H9 (cell line): ENCODE data around the gene UBN1. TPM values are rescaled to one million over a fixed set of nuclear protein-coding genes. Genes with fewer than 3 reads are reported as not detected.

ENCODE experiments used
- DNase-seq: peaks from one replicate; pipeline ENCODE4 v3.0.0-alpha.2; 2017
- H2AFZ ChIP-seq: one replicate; pipeline ENCODE4 v1.6.1; 2013; ENCODE audit warnings: mild to moderate bottlenecking, low read length, control low read depth, moderate library complexity
- H2AK5ac ChIP-seq: 2 replicates; pipeline ENCODE4 v1.6.1; 2013; ENCODE audit warnings: low read length, control low read depth, mixed read lengths; ENCODE audit not compliant: insufficient read length
- H2BK120ac ChIP-seq: one replicate; pipeline ENCODE4 v1.6.1; 2013; ENCODE audit warnings: low read depth, mild to moderate bottlenecking, low read length, control low read depth, inconsistent platforms; ENCODE audit not compliant: poor library complexity, severe bottlenecking
- H2BK12ac ChIP-seq: 2 replicates; pipeline ENCODE4 v1.6.1; 2013; ENCODE audit warnings: low read length, control low read depth, mixed read lengths, low read depth; ENCODE audit not compliant: insufficient read length
- H2BK15ac ChIP-seq: 2 replicates; pipeline ENCODE4 v1.6.1; 2013; ENCODE audit warnings: low read depth, low read length, control low read depth
- H2BK20ac ChIP-seq: one replicate; pipeline ENCODE4 v1.6.1; 2013; ENCODE audit warnings: low read depth, mild to moderate bottlenecking, low read length, control low read depth, inconsistent platforms; ENCODE audit not compliant: poor library complexity, severe bottlenecking
- H2BK5ac ChIP-seq: 2 replicates; pipeline ENCODE4 v1.6.1; 2013; ENCODE audit warnings: low read length, control low read depth, mixed read lengths; ENCODE audit not compliant: insufficient read length
- H3K14ac ChIP-seq: 2 replicates; pipeline ENCODE4 v1.6.1; 2013; ENCODE audit warnings: low read length, control low read depth; ENCODE audit not compliant: insufficient read depth
- H3K18ac ChIP-seq: 2 replicates; pipeline ENCODE4 v1.6.1; 2013; ENCODE audit warnings: low read depth, mild to moderate bottlenecking, mixed read lengths, low read length, control low read depth; ENCODE audit not compliant: insufficient read length
- H3K23ac ChIP-seq: 2 replicates; pipeline ENCODE4 v1.6.1; 2013; ENCODE audit warnings: low read length, control low read depth, mixed read lengths, low read depth; ENCODE audit not compliant: insufficient read length
- H3K23me2 ChIP-seq: 2 replicates; pipeline ENCODE4 v1.6.1; 2013; ENCODE audit warnings: low read depth, mild to moderate bottlenecking, mixed read lengths, low read length, control low read depth; ENCODE audit not compliant: insufficient read length, poor library complexity, severe bottlenecking
- H3K27ac ChIP-seq: 2 replicates; pipeline ENCODE4 v1.5.1; 2013; ENCODE audit warnings: low read length, control low read depth, mixed read lengths, low read depth; ENCODE audit not compliant: insufficient read length
- H3K27me3 ChIP-seq: 2 replicates; pipeline ENCODE4 v1.6.1; 2013; ENCODE audit warnings: low read length, control low read depth, inconsistent platforms; ENCODE audit not compliant: insufficient read depth
- H3K4ac ChIP-seq: 2 replicates; pipeline ENCODE4 v1.6.1; 2013; ENCODE audit warnings: low read depth, mild to moderate bottlenecking, control low read depth, inconsistent platforms, low read length, moderate library complexity
- H3K4me1 ChIP-seq: 2 replicates; pipeline ENCODE4 v1.6.1; 2013; ENCODE audit warnings: low read length, control low read depth, inconsistent platforms; ENCODE audit not compliant: insufficient read depth
- H3K4me2 ChIP-seq: 2 replicates; pipeline ENCODE4 v1.6.1; 2013; ENCODE audit warnings: low read length, control low read depth, mixed read lengths; ENCODE audit not compliant: insufficient read length, insufficient read depth
- H3K56ac ChIP-seq: 2 replicates; pipeline ENCODE4 v1.6.1; 2013; ENCODE audit warnings: low read depth, mild to moderate bottlenecking, mixed read lengths, low read length, control low read depth; ENCODE audit not compliant: insufficient read length
- H3K79me1 ChIP-seq: 2 replicates; pipeline ENCODE4 v1.6.1; 2013; ENCODE audit warnings: low read depth, mild to moderate bottlenecking, moderate library complexity, low read length, control low read depth, inconsistent platforms; ENCODE audit not compliant: insufficient read depth, poor library complexity, severe bottlenecking
- H3K79me2 ChIP-seq: 2 replicates; pipeline ENCODE4 v1.6.1; 2013; ENCODE audit warnings: low read length, control low read depth, inconsistent platforms; ENCODE audit not compliant: insufficient read depth
- H3K9ac ChIP-seq: 2 replicates; pipeline ENCODE4 v1.6.1; 2013; ENCODE audit warnings: low read length, control low read depth, mixed read lengths; ENCODE audit not compliant: insufficient read length; ENCODE audit errors: extremely low read depth
- H3K9me3 ChIP-seq: one replicate; pipeline ENCODE4 v1.6.1; 2013; ENCODE audit warnings: low read depth, low read length, inconsistent platforms; ENCODE audit not compliant: control insufficient read depth
- H3T11ph ChIP-seq: one replicate; pipeline ENCODE4 v1.6.1; 2013; ENCODE audit warnings: mild to moderate bottlenecking, low read length, control low read depth, inconsistent platforms
- H4K20me1 ChIP-seq: one replicate; pipeline ENCODE4 v1.6.1; 2013; ENCODE audit not compliant: control insufficient read depth, insufficient read length, insufficient read depth
- H4K5ac ChIP-seq: 2 replicates; pipeline ENCODE4 v1.6.1; 2013; ENCODE audit warnings: low read depth, mild to moderate bottlenecking, mixed read lengths, low read length, control low read depth; ENCODE audit not compliant: insufficient read length
- H4K8ac ChIP-seq: replicated peaks from 2 replicates; pipeline ENCODE4 v1.6.1; 2013; ENCODE audit warnings: low read length, control low read depth, mixed read lengths, low read depth; ENCODE audit not compliant: insufficient read length
- H4K91ac ChIP-seq: 2 replicates; pipeline ENCODE4 v1.6.1; 2013; ENCODE audit warnings: low read depth, mild to moderate bottlenecking, moderate library complexity, mixed read lengths, low read length, control low read depth; ENCODE audit not compliant: insufficient read length
- H3K27ac Mint-ChIP-seq, 3 experiments: 2 replicates in 2 of 3; 3 replicates in 1 of 3; pipeline ENCODE4 v1.8.0; 2020 to 2021; ENCODE audit warnings: mixed read lengths in 3 of 3, mild to moderate bottlenecking in 1 of 3, moderate library complexity in 1 of 3
- H3K27me3 Mint-ChIP-seq: 2 replicates; pipeline ENCODE4 v1.8.0; 2021; ENCODE audit warnings: low read depth, mild to moderate bottlenecking, moderate library complexity, mixed read lengths
- H3K36me3 Mint-ChIP-seq, 3 experiments: 2 replicates in 2 of 3; 3 replicates in 1 of 3; pipeline ENCODE4 v1.8.0; 2020 to 2021; ENCODE audit warnings: low read depth in 3 of 3, mixed read lengths in 3 of 3; ENCODE audit not compliant: insufficient read depth in 1 of 3
- H3K4me1 Mint-ChIP-seq, 2 experiments: 2 replicates each; pipeline ENCODE4 v1.8.0; 2020; ENCODE audit warnings: mixed read lengths in 2 of 2
- H3K4me3 Mint-ChIP-seq, 2 experiments: 2 replicates in 1 of 2; 3 replicates in 1 of 2; pipeline ENCODE4 v1.8.0; 2020 to 2021; ENCODE audit warnings: mild to moderate bottlenecking in 2 of 2, mixed read lengths in 2 of 2, moderate library complexity in 1 of 2
- H3K9me3 Mint-ChIP-seq, 2 experiments: 2 replicates in 1 of 2; 3 replicates in 1 of 2; pipeline ENCODE4 v1.8.0; 2020; ENCODE audit warnings: mild to moderate bottlenecking in 2 of 2, mixed read lengths in 2 of 2, moderate library complexity in 1 of 2
- WGBS: extraction: QIAGEN DNeasy Blood & Tissue Kit; methylation state at CpG from one replicate; pipeline ENCODE4 v1.1.7; 2013; ENCODE audit warnings: missing lambda C conversion rate, low lambda C conversion rate, mixed read lengths; ENCODE audit not compliant: insufficient read length; ENCODE audit errors: extremely low coverage; 5-methylcytosine and 5-hydroxymethylcytosine counted together
- total RNA-seq: library from RNA; stranded (reverse); gene quantifications from 2 replicates; pipeline ENCODE4 v1.2.1, GENCODE V29; 2021
- TF ChIP-seq, protein P1 (sequence below): fragments of 200-600 bp; sonication (generic); conservative IDR thresholded peaks from 3 replicates; pipeline ENCODE4 v1.8.0; 2021; ENCODE audit warnings: antibody characterized with exemption, mild to moderate bottlenecking

The UBN1 gene
- total RNA-seq, 1 experiment from 2014 or later = 55.2 TPM

- Mint-ChIP-seq H3K27ac (no peak overlapping the region), H3K27me3 (no peaks in the 10 kb centered on the region), H3K4me3 (no peak overlapping the region), H3K36me3 (peaks cover 35 to 77% (median 72%) of the 10 kb centered on the region in 3 experiments), H3K9me3 (no peaks in the 10 kb centered on the region), H3K4me1 (no peaks in the 10 kb centered on the region)
- H3K79me2 ChIP-seq = peaks cover 5% of the 10 kb centered on the region; the same call in 1 of the 2 replicates
- no peaks in the 10 kb centered on the region; the same call in 1 of the 2 replicates for H3K27me3 ChIP-seq
- H2BK120ac ChIP-seq = no peak overlapping the region
- H3K23ac ChIP-seq = no peak overlapping the region
- H3K4me2 ChIP-seq = no peak overlapping the region
- H4K91ac ChIP-seq = no peak overlapping the region
- no peaks in the 10 kb centered on the region for H3K4me1 ChIP-seq
- no peak overlapping the region for H3K56ac ChIP-seq
- no peak for DNase-seq
- H4K20me1 ChIP-seq = peaks cover 2% of the 10 kb centered on the region
- H4K5ac ChIP-seq = no peak overlapping the region
- WGBS = no CpG with 5 or more reads among the region's 4 CpGs
- H3K4ac ChIP-seq = no peak overlapping the region
- H3K79me1 ChIP-seq = no peaks in the 10 kb centered on the region
- H3K9ac ChIP-seq = no peak overlapping the region
- H3T11ph ChIP-seq = no peak overlapping the region
- no peaks in the 10 kb centered on the region for H3K9me3 ChIP-seq
- no peak overlapping the region for H2AFZ ChIP-seq
- no peak overlapping the region for H2AK5ac ChIP-seq
- H2BK5ac ChIP-seq = no peak overlapping the region
- TF ChIP-seq, protein P1, sequence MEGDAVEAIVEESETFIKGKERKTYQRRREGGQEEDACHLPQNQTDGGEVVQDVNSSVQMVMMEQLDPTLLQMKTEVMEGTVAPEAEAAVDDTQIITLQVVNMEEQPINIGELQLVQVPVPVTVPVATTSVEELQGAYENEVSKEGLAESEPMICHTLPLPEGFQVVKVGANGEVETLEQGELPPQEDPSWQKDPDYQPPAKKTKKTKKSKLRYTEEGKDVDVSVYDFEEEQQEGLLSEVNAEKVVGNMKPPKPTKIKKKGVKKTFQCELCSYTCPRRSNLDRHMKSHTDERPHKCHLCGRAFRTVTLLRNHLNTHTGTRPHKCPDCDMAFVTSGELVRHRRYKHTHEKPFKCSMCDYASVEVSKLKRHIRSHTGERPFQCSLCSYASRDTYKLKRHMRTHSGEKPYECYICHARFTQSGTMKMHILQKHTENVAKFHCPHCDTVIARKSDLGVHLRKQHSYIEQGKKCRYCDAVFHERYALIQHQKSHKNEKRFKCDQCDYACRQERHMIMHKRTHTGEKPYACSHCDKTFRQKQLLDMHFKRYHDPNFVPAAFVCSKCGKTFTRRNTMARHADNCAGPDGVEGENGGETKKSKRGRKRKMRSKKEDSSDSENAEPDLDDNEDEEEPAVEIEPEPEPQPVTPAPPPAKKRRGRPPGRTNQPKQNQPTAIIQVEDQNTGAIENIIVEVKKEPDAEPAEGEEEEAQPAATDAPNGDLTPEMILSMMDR = no peak
- no peaks in the 10 kb centered on the region for H3K23me2 ChIP-seq
- H3K27ac ChIP-seq = no peak overlapping the region
- H2BK12ac ChIP-seq = no peak overlapping the region
- no peak overlapping the region for H4K8ac ChIP-seq
- H2BK15ac ChIP-seq = no peak overlapping the region
- no peak overlapping the region for H3K14ac ChIP-seq
- H3K18ac ChIP-seq = no peak overlapping the region
- H2BK20ac ChIP-seq = no peak overlapping the region
Measured at GRCh38 chr16:4871071-4871470, 23.8 kb downstream of the UBN1 start.
